PFSK-1 (cell line): Measurements from ENCODE around the gene HECTD4.

Source experiments
- POLR2AphosphoS5 ChIP-seq: IDR thresholded peaks from 2 replicates; pipeline ENCODE4 v1.6.1; 2012; ENCODE audit warnings: low read depth, mild to moderate bottlenecking, control low read depth, low read length, moderate library complexity
- REST ChIP-seq, 2 experiments: IDR thresholded peaks; 2 replicates each; pipeline versions ENCODE4 v1.6.1 to v1.8.0; 2011 to 2012; ENCODE audit warnings: low read depth in 2 of 2, low read length in 2 of 2, control low read depth in 1 of 2, inconsistent platforms in 1 of 2, mild to moderate bottlenecking in 1 of 2, moderate library complexity in 1 of 2; ENCODE audit not compliant: insufficient read depth in 1 of 2
- SIN3A ChIP-seq: IDR thresholded peaks from 2 replicates; pipeline ENCODE4 v1.6.1; 2012; ENCODE audit warnings: mild to moderate bottlenecking, low read length, moderate library complexity, borderline replicate concordance; ENCODE audit not compliant: insufficient read depth
- TAF1 ChIP-seq: IDR thresholded peaks from 2 replicates; pipeline ENCODE4 v1.6.1; 2012; ENCODE audit warnings: low read length, control low read depth, borderline replicate concordance; ENCODE audit not compliant: insufficient read depth

GRCh38 chr12:112208301-112208910 is 173.8 kb downstream of the HECTD4 start:
- TF ChIP-seq SIN3A (no peak), TAF1 (no peak), REST (IDR thresholded peaks at IDR 0.05; ENCODE audit: insufficient read depth in 1 of 2, low read depth in 2 of 2, low read length in 2 of 2) (no peak), POLR2AphosphoS5 (no peak)
